Eye (tissue), 1 donor: ENCODE measurements around the gene ZFAND3.
"Not testable (repeated sequence)": the region's sequence is repeated elsewhere in the genome, so short reads cannot be mapped to it uniquely, and the experiment has no call there.

ENCODE experiments used
- DNase-seq: peaks from one replicate; pipeline ENCODE4 v3.0.0-alpha.2; 2015

The ZFAND3 gene

DNA sequence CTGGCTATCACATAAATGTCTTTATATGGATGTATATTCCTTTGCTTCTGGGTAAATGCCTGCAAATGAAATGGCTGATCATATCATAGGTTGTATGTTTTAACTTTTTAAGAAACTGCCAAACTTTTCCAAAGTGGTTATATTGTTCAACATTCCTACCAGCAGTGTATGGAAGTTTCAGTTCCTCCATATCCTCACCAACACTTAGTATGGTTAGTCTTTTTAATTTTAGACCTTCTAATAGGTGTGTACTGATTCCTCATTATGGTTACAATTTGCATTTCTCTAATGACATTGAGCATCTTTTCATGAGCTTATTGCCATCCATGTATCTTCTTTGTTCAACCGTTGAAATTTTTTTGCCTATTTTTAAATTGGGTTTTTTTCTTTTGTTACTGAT, 155.4 kb downstream of the ZFAND3 start:
- DNase-seq = no peak

DNA sequence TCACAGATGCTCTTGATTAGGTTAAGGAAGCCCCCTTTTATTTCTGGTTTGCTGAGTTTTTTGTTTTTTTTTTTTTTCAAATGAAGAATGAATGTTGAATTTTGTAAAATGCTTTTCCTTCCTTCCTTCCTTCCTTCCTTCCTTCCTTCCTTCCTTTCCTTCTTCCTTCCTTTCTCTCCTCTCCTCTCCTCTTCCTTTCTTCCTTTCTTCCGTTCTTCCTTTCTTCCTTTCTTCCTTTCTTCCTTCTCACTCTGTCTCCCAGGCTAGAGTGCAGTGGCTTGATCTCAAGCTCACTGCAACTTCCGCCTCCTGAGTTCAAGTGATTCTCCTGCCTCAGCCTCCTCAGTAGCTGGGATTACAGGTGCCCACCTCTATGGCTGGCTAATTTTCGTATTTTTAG, 158.2 kb downstream of the ZFAND3 start:
- DNase-seq = no peak

DNA sequence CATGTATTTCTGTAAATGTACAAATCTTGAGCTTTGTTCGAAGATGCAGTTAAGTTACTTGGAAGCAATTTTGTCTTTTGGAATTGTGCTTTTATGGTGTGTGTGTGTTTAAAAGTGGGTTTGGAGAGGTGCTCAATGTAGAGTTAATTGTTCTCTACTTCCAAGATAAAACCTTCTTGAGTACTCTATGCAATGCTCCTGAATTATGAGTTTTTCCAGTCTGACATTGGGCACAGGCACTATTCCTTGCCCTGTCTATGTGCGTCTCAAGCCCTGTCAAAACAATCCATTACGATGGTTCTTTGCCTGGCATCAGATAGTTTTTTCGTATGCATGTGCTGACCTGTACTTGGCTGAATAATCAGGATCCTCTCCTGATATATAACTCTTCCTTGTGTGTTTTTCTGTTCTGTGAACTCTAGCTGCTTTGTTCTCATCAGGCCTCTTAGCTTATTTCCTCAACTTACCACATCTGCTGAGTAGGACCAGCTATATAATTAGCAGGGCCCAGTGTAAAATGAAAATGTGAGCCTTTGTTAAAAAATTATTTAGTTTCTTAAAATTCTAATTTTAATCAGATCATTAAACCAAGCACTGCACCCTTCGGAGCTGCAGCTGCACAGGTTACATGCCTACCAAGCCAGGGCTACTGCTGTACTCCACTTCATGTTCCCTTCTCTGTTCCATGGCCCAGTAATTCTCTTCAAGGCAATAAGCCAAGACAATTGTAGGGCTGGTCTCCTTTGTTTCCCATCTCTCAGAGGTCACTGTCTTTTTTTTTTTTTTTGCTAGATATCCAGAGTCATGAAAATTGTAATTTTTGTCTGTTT, 160.1 kb downstream of the ZFAND3 start:
- DNase-seq = no peak

DNA sequence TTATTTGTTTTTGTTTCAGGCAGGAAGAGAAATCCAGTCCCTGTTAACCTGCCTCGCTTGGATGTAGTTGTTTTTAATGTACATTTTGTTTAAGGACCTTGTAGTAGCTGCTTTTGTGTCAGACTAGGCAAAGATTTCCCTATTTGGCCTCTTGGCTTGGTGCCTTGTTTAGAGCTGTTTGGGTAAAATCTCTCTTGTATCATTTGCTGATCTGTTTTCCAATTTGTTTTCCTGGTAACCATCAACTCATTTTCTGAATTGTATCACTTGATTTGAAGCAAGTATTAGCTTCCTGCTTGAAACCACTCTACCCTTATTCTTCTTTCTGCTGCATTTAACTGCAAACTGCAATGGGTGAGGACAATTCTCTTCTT, 160.7 kb downstream of the ZFAND3 start:
- peak; percentile 25 for DNase-seq

DNA sequence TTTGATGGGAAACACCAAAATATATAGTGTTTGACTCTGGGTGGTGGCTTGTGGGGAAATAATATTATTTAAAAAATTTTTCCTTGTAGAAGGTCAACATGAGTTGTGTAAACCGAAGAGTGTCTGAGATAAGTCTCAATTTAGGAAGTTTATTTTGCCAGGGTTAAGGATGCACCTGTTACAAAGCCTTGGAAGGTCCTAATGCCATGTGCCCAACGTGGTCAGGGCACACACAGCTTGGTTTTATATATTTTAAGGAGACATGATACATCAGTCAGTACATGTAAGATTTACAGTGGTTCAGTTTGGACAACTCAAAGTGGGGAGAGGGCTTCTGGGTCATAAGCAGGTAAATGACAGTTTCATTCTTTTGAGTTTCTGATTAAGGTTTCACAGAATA, 162.1 kb downstream of the ZFAND3 start:
- no peak for DNase-seq

DNA sequence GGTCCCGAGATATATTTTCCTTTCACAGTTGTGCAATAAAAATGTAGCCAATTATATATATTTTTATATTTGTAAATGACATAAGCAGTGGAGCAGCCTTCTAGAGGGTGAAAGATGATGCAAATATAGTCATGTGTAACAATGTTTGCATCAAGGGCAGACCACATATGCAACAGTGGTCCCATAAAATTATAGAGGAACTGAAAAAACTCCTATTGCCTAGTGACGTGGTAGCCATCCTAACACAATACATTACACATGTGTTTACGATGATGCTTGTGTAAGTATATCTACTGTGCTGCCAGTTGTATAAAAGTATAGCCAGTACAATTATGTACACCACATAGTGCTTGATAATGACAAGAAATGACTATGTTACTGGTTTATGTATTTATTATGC, 162.8 kb downstream of the ZFAND3 start:
- DNase-seq = no peak

DNA sequence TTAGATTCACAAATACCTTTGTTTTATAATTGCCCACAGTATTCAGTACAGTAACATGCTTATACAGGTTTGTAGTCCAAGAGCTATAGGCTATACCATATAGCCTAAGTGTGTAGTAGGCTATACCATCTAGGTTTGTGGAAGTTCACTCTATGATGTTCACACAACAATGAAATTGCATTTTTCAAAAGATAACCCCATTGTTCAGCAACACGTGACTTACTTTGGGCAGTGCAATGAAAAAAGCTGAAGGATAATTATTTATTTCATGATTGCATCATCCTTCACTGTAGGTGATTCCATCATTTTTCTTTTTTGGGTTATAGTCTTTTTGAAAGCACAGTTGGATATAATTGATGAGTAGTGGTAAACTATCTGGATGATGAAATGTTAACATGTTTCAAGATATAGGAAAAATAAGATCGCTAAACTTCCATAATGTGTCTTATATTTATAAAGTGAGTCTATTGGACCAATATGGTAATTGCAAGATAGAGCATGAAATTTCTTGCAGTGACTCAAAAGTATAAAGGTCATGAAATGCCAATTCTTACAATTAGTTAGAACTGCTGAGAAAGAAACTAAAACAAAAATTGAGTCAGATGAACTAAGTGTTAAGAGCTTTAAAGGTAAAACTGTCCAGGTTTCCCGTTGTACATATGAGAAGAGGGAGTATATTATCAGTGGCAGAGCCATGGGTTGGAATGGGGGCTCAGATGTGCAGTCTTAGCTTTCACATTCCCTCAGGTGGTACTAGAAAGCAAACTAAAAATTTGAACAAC, 164.4 kb downstream of the ZFAND3 start:
- no peak for DNase-seq

DNA sequence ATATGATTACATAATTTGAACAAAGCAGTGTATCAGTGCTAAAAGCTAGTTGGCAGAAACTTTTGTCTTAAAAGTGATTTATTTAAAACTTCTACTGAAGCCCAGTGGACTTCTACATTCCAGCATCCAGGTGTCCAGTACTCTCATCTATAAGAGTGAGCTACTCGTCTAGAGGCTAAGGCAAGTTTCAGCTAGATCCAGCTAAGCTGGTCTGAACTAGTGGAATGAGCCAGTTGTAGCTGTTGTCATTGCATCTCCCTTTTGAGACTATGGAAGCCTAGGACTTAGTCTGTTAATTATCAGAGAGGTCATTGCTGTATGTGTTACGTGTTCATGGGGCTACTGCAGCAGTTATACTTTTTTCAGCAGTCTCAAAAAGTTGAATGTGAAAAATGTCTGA, 165.1 kb downstream of the ZFAND3 start:
- DNase-seq = no peak

DNA sequence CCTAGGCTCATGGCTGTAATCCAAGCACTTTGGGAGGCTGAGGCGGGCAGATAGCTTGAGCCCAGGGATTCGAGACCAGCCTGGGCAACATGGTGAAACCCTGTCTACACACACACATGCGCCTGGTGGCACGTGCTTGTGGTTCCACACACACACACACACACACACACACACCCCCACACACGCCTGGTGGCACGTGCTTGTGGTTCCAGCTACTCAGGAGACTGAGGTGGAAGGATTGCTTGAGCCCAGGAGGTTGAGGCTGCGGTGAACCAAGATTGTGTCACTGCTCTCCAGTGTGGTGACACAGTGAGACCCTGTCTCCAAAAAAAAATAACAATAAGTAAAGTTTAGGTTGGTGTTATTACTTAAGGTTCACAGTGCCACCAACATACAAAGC, 165.8 kb downstream of the ZFAND3 start:
- DNase-seq = no peak

DNA sequence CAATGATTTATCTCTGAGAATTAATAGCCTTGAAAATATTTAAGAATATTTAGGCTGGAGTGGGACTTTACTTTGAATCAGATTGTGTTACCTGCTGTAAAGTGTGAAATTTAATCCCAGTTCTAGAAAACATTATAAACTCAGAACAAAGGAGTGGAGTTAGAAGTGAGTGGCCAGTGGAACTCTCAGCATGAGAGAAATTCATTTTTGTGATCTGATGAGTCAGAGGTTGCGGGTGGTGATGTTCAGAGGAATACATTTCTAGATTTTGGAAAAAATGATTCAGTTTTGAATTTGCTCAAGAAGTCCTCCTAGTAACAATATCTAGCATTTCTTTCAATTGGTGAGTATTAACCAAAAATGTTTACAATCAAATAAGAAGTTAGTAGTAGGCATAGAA, 167.5 kb downstream of the ZFAND3 start:
- no peak for DNase-seq

DNA sequence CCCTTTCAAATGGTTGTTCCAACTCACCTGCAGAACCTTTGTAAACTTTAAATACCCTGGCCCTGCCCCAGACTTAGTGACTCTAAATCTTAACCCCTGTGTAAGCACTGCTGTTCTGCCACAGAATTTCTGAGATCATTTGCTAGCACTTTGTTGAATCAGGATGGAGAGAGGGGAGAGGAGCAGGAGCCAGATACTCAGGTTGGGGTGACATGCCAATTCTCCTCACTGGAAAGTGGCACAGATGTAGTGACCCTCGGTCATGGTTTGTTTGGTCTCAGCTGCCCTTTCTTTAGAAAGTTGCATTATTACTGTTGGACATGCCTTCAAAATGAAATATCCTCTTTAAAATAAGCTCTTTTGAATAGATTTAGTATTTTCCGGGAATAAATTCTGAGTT, 168.0 kb downstream of the ZFAND3 start:
- no peak for DNase-seq

DNA sequence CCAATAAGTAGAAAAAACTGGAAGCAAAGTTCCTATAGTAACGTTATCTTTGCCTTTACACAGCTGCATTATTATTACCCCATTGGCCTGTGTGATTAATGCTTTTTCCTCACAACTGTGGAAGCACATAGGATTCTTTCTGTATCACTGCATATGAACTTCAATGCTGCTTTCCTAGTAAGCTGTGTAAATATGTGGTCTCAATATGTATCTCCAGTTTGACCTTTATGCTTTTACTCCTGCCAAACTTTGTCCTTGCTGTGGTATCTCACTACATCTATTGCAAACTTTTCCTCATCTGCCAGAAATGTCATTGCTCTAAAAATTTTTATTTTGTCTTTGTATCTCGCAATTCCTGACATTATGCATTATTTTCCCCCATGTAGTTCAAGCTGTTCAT, 168.6 kb downstream of the ZFAND3 start:
- no peak for DNase-seq

DNA sequence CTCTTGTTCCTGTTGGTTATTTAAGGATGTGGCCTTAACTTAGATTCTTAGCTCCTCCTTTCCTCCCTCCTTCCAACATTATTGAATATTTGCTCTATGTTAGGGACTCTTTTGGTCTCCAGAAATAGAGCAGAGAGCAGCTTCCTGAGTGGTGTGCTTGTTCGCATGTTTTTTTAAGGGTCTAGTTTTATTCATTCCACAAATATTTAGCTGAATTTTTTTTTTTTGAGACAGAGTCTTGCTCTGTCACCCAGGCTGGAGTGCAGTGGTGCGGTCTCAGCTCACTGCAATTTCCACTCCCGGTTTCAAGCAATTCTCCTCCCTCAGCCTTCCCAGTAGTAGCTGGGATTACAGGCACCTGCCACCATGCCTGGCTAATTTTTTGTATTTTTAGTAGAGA, 169.2 kb downstream of the ZFAND3 start:
- no peak for DNase-seq

DNA sequence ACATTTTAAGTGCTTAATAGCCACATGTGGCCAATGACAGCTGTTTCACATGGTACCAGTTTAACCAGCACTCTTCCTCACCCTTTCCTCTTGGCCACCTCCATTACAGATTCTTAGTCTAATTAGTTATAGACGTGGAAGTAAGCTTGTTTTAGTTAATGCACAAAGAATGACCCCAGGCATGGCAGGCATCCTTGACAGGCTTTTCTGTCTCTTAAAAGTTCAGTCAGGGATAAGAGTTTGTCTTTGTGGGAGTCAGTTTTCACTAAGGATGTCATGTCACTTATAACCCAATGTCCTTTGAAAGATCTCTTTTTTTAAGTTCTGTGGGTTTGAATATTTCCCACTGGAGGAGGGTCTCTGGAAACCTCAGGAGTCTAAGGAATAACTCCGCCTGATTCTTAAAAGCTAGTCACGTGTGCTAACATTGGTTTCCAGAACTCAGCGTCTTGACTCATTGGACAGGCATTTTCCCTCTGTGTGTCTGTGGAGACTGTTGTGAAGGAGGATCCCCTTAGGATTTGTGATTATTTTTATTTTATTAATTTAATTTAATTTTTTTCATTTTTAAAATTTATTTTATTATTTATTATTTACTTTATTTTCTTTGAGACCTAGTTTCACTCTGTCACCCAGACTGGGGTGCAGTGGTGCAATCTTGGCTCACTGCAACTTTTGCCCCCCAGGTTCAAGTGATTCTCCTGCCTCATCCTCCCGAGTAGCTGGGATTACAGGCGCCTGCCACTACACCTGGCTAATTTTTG, 171.4 kb downstream of the ZFAND3 start:
- DNase-seq = peak; percentile 48

DNA sequence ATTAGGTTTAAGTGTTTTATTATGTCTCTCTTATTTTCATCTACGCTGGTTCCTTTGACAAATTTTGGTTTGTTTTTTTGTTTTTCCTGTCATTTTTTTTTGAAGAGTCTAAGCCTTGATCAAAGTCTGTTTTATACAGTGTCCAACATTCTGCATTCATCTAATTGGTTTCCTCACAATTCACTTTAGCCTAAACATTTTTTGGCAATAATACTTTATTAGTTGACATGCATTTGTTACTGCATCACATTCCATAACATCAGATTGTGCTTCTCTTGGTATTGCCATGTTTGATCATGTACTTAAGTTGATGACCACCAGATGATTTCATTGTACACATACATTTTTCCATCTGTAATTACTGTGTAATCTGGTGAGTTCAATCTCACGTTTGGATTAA, 173.2 kb downstream of the ZFAND3 start:
- no peak for DNase-seq

DNA sequence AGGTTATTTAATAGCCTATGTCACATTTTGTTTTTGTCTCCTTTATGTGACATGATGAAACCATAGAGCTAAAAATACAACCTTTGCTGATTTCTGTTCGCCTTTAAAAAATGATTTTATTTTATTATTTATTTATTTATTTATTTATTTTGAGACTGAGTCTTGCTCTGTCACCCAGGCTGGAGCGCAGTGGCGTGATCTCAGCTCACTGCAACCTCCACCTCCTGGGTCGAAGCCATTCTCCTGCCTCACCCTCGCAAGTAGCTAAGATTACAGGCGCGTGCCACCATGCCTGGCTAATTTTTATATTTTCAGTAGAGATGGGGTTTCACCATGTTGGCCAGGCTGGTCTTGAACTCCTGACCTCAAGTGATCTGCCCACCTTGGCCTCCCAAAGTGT, 173.7 kb downstream of the ZFAND3 start:
- DNase-seq = not testable (repeated sequence)

DNA sequence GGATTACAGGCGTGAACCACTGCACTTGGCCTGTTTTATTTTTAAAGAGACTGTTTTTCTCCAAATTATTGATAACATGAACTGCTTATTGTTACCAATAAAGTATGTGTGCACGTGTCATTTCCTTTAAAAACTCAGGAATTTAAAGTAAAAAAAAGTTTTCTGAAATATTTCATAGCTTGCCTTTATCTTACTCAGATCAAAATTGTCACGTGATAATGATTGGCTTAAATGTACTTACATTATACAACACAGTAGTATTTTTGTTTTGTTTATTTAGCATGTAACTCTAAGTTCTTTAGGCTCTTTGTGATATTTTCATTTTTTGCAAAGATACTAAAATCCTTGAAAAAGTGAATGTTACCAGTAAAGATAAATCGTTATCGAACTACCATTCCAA, 174.1 kb downstream of the ZFAND3 start:
- DNase-seq = no peak

DNA sequence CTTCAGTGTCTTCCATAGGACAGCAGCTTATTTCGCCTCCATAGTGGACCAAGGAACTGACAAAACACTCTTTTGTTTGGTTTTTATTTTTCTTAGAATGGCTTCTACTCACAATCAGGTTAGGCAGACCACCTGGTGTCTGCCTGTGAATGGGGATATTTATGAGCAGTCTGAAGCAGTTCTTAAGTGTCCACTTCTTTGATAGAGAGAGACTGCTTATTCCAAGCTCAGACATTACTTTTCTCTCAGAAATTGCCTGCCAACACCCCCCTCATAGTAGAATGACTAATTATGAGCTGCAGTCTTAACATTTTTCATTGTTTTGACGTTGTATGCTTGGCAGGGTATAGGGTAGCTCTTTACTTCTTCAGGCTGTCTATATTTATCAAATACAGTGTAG, 174.7 kb downstream of the ZFAND3 start:
- DNase-seq = peak; percentile 35

DNA sequence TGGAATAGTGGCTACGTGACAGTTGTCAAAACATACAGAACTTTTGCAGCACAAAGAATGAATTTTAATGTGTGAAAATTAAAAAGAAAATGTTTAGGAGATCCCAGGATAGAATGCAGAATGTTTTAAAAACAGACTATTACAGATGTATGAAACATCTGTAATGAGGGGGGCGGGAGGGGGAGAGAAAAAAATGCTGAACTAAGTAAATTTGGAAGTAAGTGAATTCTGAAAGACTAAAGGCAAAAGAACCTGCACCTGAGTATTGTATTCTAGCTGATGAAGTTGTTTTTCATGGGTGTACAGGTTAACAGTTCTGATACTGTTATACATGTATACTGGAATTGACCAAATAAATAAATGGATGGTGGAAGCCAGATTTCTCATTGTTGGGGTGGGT, 178.8 kb downstream of the ZFAND3 start:
- no peak for DNase-seq

DNA sequence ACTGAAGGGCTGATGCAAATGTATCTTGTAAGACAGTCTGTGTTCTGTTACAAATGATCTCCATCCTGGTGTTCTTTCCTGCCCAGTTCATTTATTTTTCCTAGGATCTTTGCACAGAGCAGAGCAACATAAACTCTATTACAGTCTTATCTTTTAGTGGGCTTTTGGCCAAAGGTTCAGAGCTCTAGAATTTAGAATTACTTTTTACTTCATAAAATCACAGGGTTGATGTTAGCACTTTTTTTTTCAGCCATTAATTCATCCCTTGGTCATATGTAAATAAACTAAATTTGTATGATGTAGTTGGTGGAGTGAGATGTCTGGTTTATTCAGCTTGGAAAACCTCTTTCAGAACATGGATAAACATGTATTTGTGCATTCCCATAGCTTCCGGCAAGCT, 181.9 kb downstream of the ZFAND3 start:
- DNase-seq = no peak

DNA sequence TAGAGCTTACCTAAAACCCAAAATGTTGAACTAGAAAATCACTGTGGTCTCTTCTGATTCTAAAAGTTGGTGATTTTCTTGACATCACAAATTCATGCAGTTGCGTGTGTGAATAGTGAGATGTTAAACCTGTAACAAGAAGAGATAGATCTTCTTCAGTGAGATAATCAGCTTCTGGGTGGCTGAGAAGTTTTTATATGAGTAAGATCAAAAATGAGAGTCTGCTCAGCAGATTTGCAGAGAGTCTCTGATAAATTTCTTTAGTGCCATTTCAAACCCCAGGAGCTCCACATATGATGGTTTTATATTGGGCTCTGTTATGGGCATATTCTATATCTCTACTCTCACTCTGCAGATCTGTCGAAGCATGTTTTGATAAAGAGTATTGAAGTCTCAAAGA, 185.4 kb downstream of the ZFAND3 start:
- no peak for DNase-seq

DNA sequence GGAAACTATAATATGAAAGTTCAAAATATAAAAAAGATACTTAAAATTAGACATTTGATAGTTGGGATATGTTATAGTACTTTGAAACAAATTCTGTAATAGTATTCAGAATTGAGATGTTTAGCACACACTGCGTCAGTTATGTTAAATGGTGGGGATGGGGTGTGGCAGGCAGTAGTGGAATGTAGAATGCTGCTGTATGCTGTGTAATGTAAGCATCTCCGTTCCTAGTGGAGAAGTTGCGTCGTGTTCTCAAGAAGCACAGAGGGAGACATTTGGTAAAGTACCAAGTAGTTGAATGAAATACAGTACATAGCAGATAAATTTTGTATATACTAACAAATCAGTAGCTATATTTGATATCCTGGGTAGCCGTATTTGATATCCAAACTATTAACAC, 192.4 kb downstream of the ZFAND3 start:
- no peak for DNase-seq

DNA sequence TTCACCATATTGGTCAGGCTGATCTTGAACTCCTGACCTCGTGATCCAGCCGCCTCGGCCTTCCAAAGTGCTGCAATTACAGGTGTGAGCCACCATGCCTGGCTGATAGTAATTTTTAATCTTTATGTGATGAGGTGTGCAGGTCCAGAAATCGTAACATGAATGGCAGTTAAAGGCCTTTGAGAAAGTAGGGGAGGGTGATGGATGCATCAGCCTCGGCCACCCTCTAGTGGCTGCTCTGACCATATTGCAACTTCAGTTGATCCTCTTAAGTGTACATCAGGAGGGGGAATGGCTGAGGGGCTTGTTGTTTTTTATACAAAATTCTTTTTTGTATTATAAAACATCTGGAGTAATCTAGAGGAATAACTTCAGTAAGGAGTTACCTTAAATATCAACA, 193.0 kb downstream of the ZFAND3 start:
- DNase-seq = peak; percentile 53

DNA sequence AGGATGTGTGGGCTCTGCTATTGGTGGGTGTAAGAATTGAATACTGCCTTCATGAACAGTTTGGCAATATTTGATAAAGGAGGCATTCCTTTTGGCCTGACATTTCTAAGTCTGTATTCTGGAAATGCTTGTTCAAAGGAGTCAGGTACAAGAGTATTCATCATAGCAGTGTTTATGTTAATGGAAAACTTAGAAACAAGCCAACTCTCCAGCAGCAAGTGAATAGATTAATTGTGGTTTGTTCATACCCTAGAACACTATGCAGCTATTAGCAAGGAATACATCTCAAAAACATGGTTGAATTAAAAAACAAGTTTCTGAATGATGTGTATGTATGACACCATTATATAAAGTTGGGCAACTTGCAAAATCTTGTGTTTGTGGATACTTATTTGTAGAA, 195.8 kb downstream of the ZFAND3 start:
- no peak for DNase-seq
